CD4-positive, alpha-beta T cell (primary cell): Measurements from ENCODE around the gene EEF1A1. TPM values are rescaled to one million over a fixed set of nuclear protein-coding genes. Genes with fewer than 3 reads are reported as not detected.

Experiments
- ATAC-seq: fragments of 200-7000 bp; cut with Tn5 transposase; one replicate; pipeline ENCODE4 v1.10.0; 2022; ENCODE audit warnings: mild to moderate bottlenecking; ENCODE audit not compliant: poor library complexity
- CTCF ChIA-PET: fragments of 350-600 bp; sonication (Branson Sonifier 250); formaldehyde crosslinking; loops from one replicate; lab custom pipeline; 2021; ENCODE audit warnings: antibody characterized with exemption, inconsistent platforms; lab: Charles Lee
- POLR2A ChIA-PET: fragments of 350-600 bp; sonication (Branson Sonifier 250); formaldehyde crosslinking; loops from one replicate; lab custom pipeline; 2021; ENCODE audit warnings: antibody characterized with exemption, inconsistent platforms; lab: Charles Lee
- DNase-seq, 14 experiments: peaks; one replicate each; pipeline ENCODE4 v3.0.0-alpha.2; 2013 to 2020; ENCODE audit warnings: mixed read lengths in 2 of 14
- H3K27ac ChIP-seq, 2 donors: one replicate each; pipeline versions ENCODE4 v1.5.1 to v1.7.0; 2013; ENCODE audit warnings: low read length in 2 of 2, low read depth in 1 of 2, mild to moderate bottlenecking in 1 of 2
- H3K27me3 ChIP-seq, 2 experiments: 1 replicate in 1 of 2; 2 replicates in 1 of 2; pipeline versions ENCODE4 v1.6.1 to v1.7.0; 2013; ENCODE audit warnings: low read length in 2 of 2, control low read depth in 1 of 2, mild to moderate bottlenecking in 1 of 2, moderate library complexity in 1 of 2; ENCODE audit not compliant: insufficient read depth in 2 of 2, control insufficient read depth in 1 of 2
- H3K36me3 ChIP-seq: one replicate; pipeline ENCODE4 v1.6.1; 2013; ENCODE audit warnings: low read length, control low read depth; ENCODE audit not compliant: insufficient read depth
- H3K4me1 ChIP-seq: one replicate; pipeline ENCODE4 v1.6.1; 2013; ENCODE audit warnings: low read length, control low read depth; ENCODE audit not compliant: insufficient read depth
- H3K4me3 ChIP-seq: one replicate; pipeline ENCODE4 v1.5.1; 2013; ENCODE audit warnings: mild to moderate bottlenecking, low read length, moderate library complexity
- H3K9me3 ChIP-seq, 2 experiments: 1 replicate in 1 of 2; 2 replicates in 1 of 2; pipeline versions ENCODE4 v1.6.1 to v1.7.0; 2013; ENCODE audit warnings: low read length in 2 of 2, mild to moderate bottlenecking in 2 of 2, control low read depth in 1 of 2, moderate library complexity in 1 of 2; ENCODE audit not compliant: control insufficient read depth in 1 of 2, insufficient read depth in 1 of 2
- H3K27ac Mint-ChIP-seq: one replicate; pipeline ENCODE4 v1.8.0; 2020; ENCODE audit warnings: mixed read lengths
- H3K27me3 Mint-ChIP-seq: one replicate; pipeline ENCODE4 v1.8.0; 2021; ENCODE audit warnings: mixed read lengths
- H3K36me3 Mint-ChIP-seq: one replicate; pipeline ENCODE4 v1.8.0; 2021; ENCODE audit warnings: low read depth, mixed read lengths
- H3K4me1 Mint-ChIP-seq: one replicate; pipeline ENCODE4 v1.8.0; 2021; ENCODE audit warnings: low read depth, mixed read lengths
- H3K4me3 Mint-ChIP-seq: one replicate; pipeline ENCODE4 v1.8.0; 2020; ENCODE audit warnings: mild to moderate bottlenecking, mixed read lengths
- H3K9me3 Mint-ChIP-seq: one replicate; pipeline ENCODE4 v1.8.0; 2020; ENCODE audit warnings: mixed read lengths
- intact Hi-C, 2 experiments: fragments of 100-400 bp; cut with DNase I in 1 of 2; cut with micrococcal nuclease in 1 of 2; formaldehyde crosslinking; loops; one replicate each; pipeline versions ENCODE4 v1.15.1 to v1.9.0; 2023 to 2025; cut with DNase I, micrococcal nuclease
- total RNA-seq, 174 experiments: library from RNA in 2 of 174; stranded (reverse) in 2 of 174; gene quantifications; one replicate each; pipeline ENCODE4 v1.2.3 and lab custom pipeline; 2021 to 2026
- TF ChIP-seq, protein P1 (sequence below): fragments of 200-600 bp; IDR thresholded peaks from one replicate; pipeline ENCODE4 v1.8.0; 2022; ENCODE audit warnings: antibody characterized with exemption, mild to moderate bottlenecking

Gene EEF1A1
- total RNA-seq, 2 experiments from 2014 or later: 15,669 to 16,465 TPM

DNA sequence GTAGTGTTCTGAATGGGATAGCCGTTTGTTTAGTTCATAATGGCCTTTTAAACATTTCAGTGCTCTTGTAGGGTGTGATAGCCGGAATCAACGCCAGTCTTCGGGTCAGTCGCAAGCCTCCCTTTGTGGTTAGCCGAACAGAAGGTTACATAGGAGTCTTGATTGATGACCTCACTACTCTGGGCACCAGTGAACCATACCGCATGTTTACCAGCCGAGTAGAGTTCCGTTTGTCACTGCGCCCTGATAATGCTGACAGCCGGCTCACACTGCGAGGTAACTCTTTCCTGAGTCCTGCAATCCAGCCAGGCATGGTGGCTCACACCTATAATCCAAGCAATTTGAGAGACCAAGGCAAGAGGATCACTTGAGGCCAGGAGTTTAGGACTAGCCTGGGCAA is 38.9 kb downstream of the EEF1A1 start:
- H3K27ac ChIP-seq: no peak overlapping the region
- intact Hi-C loops: no loop called here
- no peak overlapping the region for H3K4me3 Mint-ChIP-seq
- H3K27me3 Mint-ChIP-seq: no peaks in the 10 kb centered on the region
- peaks cover 75% of the 10 kb centered on the region for H3K36me3 Mint-ChIP-seq
- no peak overlapping the region for H3K27ac Mint-ChIP-seq
- H3K36me3 ChIP-seq: peaks cover 86% of the 10 kb centered on the region
- no peaks in the 10 kb centered on the region for H3K9me3 Mint-ChIP-seq
- DNase-seq (no peak), ATAC-seq (no peak)
- POLR2A ChIA-PET: interaction anchor here (0.9 kb wide), 1 partner anchor 20 kb away, joined by 3 read pairs; the partner anchor contains the start of gene MTO1
- no peaks in the 10 kb centered on the region for H3K4me1 ChIP-seq
- CTCF ChIA-PET: no interaction called here
- peaks cover 4% of the 10 kb centered on the region for H3K4me1 Mint-ChIP-seq
- no peaks in the 10 kb centered on the region for H3K27me3 ChIP-seq
- TF ChIP-seq, protein P1, sequence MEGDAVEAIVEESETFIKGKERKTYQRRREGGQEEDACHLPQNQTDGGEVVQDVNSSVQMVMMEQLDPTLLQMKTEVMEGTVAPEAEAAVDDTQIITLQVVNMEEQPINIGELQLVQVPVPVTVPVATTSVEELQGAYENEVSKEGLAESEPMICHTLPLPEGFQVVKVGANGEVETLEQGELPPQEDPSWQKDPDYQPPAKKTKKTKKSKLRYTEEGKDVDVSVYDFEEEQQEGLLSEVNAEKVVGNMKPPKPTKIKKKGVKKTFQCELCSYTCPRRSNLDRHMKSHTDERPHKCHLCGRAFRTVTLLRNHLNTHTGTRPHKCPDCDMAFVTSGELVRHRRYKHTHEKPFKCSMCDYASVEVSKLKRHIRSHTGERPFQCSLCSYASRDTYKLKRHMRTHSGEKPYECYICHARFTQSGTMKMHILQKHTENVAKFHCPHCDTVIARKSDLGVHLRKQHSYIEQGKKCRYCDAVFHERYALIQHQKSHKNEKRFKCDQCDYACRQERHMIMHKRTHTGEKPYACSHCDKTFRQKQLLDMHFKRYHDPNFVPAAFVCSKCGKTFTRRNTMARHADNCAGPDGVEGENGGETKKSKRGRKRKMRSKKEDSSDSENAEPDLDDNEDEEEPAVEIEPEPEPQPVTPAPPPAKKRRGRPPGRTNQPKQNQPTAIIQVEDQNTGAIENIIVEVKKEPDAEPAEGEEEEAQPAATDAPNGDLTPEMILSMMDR: no peak
- H3K9me3 ChIP-seq: no peaks in the 10 kb centered on the region
- no peak overlapping the region for H3K4me3 ChIP-seq

DNA sequence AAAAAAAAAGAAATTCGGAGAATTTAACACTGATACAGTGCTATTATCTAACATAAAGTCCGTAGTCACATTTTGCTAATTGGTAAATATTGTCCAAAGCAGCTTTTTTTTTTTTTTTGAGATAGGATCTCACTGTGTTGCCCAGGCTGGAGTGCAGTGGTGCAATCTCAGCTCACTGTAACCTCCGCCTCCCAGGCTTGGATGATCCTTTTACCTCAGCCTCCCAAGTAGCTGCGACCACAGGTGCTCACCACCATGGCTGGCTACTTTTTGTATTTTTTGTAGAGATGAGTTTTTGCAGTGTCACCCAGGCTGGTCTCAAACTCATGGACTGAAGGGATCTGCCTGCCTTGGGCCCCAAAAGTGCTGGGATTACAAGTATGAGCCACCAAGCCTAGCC is 43.4 kb downstream of the EEF1A1 start:
- H3K4me1 Mint-ChIP-seq: peaks cover 8% of the 10 kb centered on the region

DNA sequence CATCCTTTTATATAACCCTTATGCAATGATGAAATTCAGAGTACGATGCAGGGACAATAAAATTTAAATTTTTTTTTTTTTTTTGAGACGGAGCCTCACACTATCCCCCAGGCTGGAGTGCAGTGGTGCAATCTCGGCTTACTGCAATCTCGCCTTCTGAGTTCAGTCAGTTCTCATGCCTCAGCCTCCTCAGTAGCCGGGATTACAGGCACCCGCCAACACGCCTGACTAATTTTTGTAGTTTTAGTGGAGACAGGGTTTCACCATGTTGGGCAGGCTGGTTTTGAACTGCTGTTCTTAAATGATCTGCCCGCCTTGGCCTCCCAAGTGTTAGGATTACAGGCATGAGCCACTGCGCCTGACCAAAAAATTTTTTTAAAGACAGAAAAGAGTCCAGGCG is 44.1 kb downstream of the EEF1A1 start:
- TF ChIP-seq, protein P1: no peak
- intact Hi-C loops: no loop called here
- Histone ChIP-seq H3K4me3 (no peak overlapping the region), H3K4me1 (no peaks in the 10 kb centered on the region), H3K27ac (no peak overlapping the region), H3K9me3 (no peaks in the 10 kb centered on the region), H3K27me3 (no peaks in the 10 kb centered on the region), H3K36me3 (peaks cover 90% of the 10 kb centered on the region)
- Mint-ChIP-seq H3K4me1 (peaks cover 8% of the 10 kb centered on the region), H3K36me3 (peaks cover 69% of the 10 kb centered on the region), H3K4me3 (no peak overlapping the region), H3K27ac (no peak overlapping the region), H3K9me3 (no peaks in the 10 kb centered on the region), H3K27me3 (no peaks in the 10 kb centered on the region)
- POLR2A ChIA-PET: interaction anchor here (1.1 kb wide), 1 partner anchor 15 kb away, joined by 4 read pairs; the partner anchor contains the start of gene MTO1
- CTCF ChIA-PET: no interaction called here
- ATAC-seq (no peak), DNase-seq (no peak)

More for the DNA sequence above, 43.4 kb downstream of the EEF1A1 start:
- no peaks in the 10 kb centered on the region for H3K27me3 Mint-ChIP-seq
- H3K4me1 ChIP-seq: no peaks in the 10 kb centered on the region
- no peak overlapping the region for H3K27ac Mint-ChIP-seq
- no peaks in the 10 kb centered on the region for H3K9me3 Mint-ChIP-seq
- TF ChIP-seq, protein P1: no peak
- no peak overlapping the region for H3K27ac ChIP-seq
- no peaks in the 10 kb centered on the region for H3K9me3 ChIP-seq
- ChIA-PET CTCF (no interaction called here), POLR2A (interaction anchor here (1.1 kb wide), 1 partner anchor 16 kb away, joined by 4 read pairs; the partner anchor contains the start of gene MTO1)
- H3K36me3 Mint-ChIP-seq: peaks cover 69% of the 10 kb centered on the region
- H3K4me3 Mint-ChIP-seq: no peak overlapping the region
- no peaks in the 10 kb centered on the region for H3K27me3 ChIP-seq
- no peak for ATAC-seq
- H3K36me3 ChIP-seq: peaks cover 90% of the 10 kb centered on the region
- DNase-seq: no peak
- no peak overlapping the region for H3K4me3 ChIP-seq
- intact Hi-C loops: no loop called here
